Muscle layer of duodenum (tissue), 2 donors: ENCODE results near the gene CBX5.

Experiments used
- H3K27ac ChIP-seq: one replicate; pipeline ENCODE4 v1.7.0; 2013; ENCODE audit warnings: mild to moderate bottlenecking, low read length
- H3K27me3 ChIP-seq: one replicate; pipeline ENCODE4 v1.7.0; 2013; ENCODE audit warnings: low read depth, mild to moderate bottlenecking, control low read depth, low read length
- H3K36me3 ChIP-seq, 2 donors: one replicate each; pipeline ENCODE4 v1.7.0; 2013; ENCODE audit warnings: low read length in 2 of 2, control low read depth in 1 of 2, mild to moderate bottlenecking in 1 of 2; ENCODE audit not compliant: insufficient read depth in 2 of 2, control insufficient read depth in 1 of 2
- H3K4me1 ChIP-seq, 2 donors: one replicate each; pipeline ENCODE4 v1.7.0; 2013; ENCODE audit warnings: low read length in 2 of 2, mild to moderate bottlenecking in 2 of 2, control low read depth in 1 of 2, moderate library complexity in 1 of 2; ENCODE audit not compliant: insufficient read depth in 2 of 2, control insufficient read depth in 1 of 2
- H3K4me3 ChIP-seq, 2 donors: one replicate each; pipeline ENCODE4 v1.7.0; 2013; ENCODE audit warnings: low read length in 2 of 2, low read depth in 1 of 2, mild to moderate bottlenecking in 1 of 2
- H3K9me3 ChIP-seq, 2 donors: one replicate each; pipeline ENCODE4 v1.7.0; 2013; ENCODE audit warnings: low read length in 2 of 2, control low read depth in 1 of 2, mild to moderate bottlenecking in 1 of 2; ENCODE audit not compliant: control insufficient read depth in 1 of 2
- donor health status: healthy.

The CBX5 gene

GRCh38 chr12:54258201-54258681 lies 21.7 kb downstream of the CBX5 start:
- H3K27me3 ChIP-seq = no peaks in the 10 kb centered on the region
- peak overlapping the region; percentile 84 for H3K27ac ChIP-seq
- no peaks in the 10 kb centered on the region for H3K9me3 ChIP-seq
- peaks cover 8 to 18% of the 10 kb centered on the region in 2 donors for H3K4me1 ChIP-seq
- peaks cover 15 to 38% of the 10 kb centered on the region in 2 donors for H3K36me3 ChIP-seq
- no peak overlapping the region for H3K4me3 ChIP-seq

GRCh38 chr12:54257332-54257731 lies 22.6 kb downstream of the CBX5 start:
- Histone ChIP-seq H3K4me3 (no peak overlapping the region), H3K36me3 (peaks cover 15 to 38% of the 10 kb centered on the region in 2 donors), H3K4me1 (peaks cover 8 to 18% of the 10 kb centered on the region in 2 donors), H3K27ac (no peak overlapping the region), H3K9me3 (no peaks in the 10 kb centered on the region), H3K27me3 (no peaks in the 10 kb centered on the region)

- Histone ChIP-seq H3K36me3 (peaks cover 15 to 36% of the 10 kb centered on the region in 2 donors), H3K4me3 (no peak overlapping the region), H3K27ac (no peak overlapping the region), H3K9me3 (no peaks in the 10 kb centered on the region), H3K4me1 (peaks cover under 1 to 5% of the 10 kb centered on the region in 2 donors), H3K27me3 (no peaks in the 10 kb centered on the region)
Observed at GRCh38 chr12:54253240-54253639, 26.7 kb downstream of the CBX5 start.

GRCh38 chr12:54251667-54252284 lies 28.1 kb downstream of the CBX5 start:
- peaks cover 10 to 34% of the 10 kb centered on the region in 2 donors for H3K36me3 ChIP-seq

GRCh38 chr12:54249489-54249888 lies 30.4 kb downstream of the CBX5 start:
- no peak overlapping the region for H3K4me3 ChIP-seq
- no peaks in the 10 kb centered on the region for H3K9me3 ChIP-seq
- peaks cover 3 to 21% of the 10 kb centered on the region in 2 donors for H3K36me3 ChIP-seq
- no peaks in the 10 kb centered on the region for H3K27me3 ChIP-seq
- H3K4me1 ChIP-seq = peaks cover 0 to 12% of the 10 kb centered on the region in 2 donors
- H3K27ac ChIP-seq = no peak overlapping the region

More at GRCh38 chr12:54251667-54252284, 28.1 kb downstream of the CBX5 start:
- no peaks in the 10 kb centered on the region for H3K27me3 ChIP-seq
- H3K4me3 ChIP-seq = no peak overlapping the region
- H3K9me3 ChIP-seq = no peaks in the 10 kb centered on the region
- no peak overlapping the region for H3K27ac ChIP-seq
- H3K4me1 ChIP-seq = peaks cover 0 to 5% of the 10 kb centered on the region in 2 donors

- Histone ChIP-seq H3K4me3 (no peak overlapping the region), H3K36me3 (peaks cover 12 to 20% of the 10 kb centered on the region in 2 donors), H3K9me3 (no peaks in the 10 kb centered on the region), H3K27me3 (no peaks in the 10 kb centered on the region), H3K27ac (no peak overlapping the region), H3K4me1 (peaks cover 0 to 12% of the 10 kb centered on the region in 2 donors)
Observed at GRCh38 chr12:54246011-54246641, 33.8 kb downstream of the CBX5 start.

GRCh38 chr12:54240971-54241588 lies 38.8 kb downstream of the CBX5 start:
- H3K27ac ChIP-seq = no peak overlapping the region
- no peaks in the 10 kb centered on the region for H3K9me3 ChIP-seq
- no peaks in the 10 kb centered on the region for H3K27me3 ChIP-seq
- H3K4me3 ChIP-seq = no peak overlapping the region
- H3K36me3 ChIP-seq = peaks cover 25 to 26% of the 10 kb centered on the region in 2 donors
- H3K4me1 ChIP-seq = peaks cover 0 to 2% of the 10 kb centered on the region in 2 donors

- no peak overlapping the region for H3K4me3 ChIP-seq
- H3K9me3 ChIP-seq = no peaks in the 10 kb centered on the region
- no peaks in the 10 kb centered on the region for H3K4me1 ChIP-seq
- H3K36me3 ChIP-seq = peaks cover 23 to 24% of the 10 kb centered on the region in 2 donors
- no peak overlapping the region for H3K27ac ChIP-seq
- H3K27me3 ChIP-seq = no peaks in the 10 kb centered on the region
Observed at GRCh38 chr12:54240129-54240528, 39.8 kb downstream of the CBX5 start.

- H3K4me1 ChIP-seq = no peaks in the 10 kb centered on the region
- H3K9me3 ChIP-seq = no peaks in the 10 kb centered on the region
- no peaks in the 10 kb centered on the region for H3K27me3 ChIP-seq
- no peak overlapping the region for H3K27ac ChIP-seq
- H3K4me3 ChIP-seq = no peak overlapping the region
- H3K36me3 ChIP-seq = peaks cover 23 to 24% of the 10 kb centered on the region in 2 donors
Observed at GRCh38 chr12:54239620-54240019, 40.3 kb downstream of the CBX5 start.

- H3K36me3 ChIP-seq = peaks cover 23 to 24% of the 10 kb centered on the region in 2 donors
- no peaks in the 10 kb centered on the region for H3K4me1 ChIP-seq
- H3K27me3 ChIP-seq = no peaks in the 10 kb centered on the region
- no peaks in the 10 kb centered on the region for H3K9me3 ChIP-seq
- no peak overlapping the region for H3K27ac ChIP-seq
- no peak overlapping the region for H3K4me3 ChIP-seq
Observed at GRCh38 chr12:54238531-54238930, 41.4 kb downstream of the CBX5 start.

GRCh38 chr12:54232790-54233189 lies 47.1 kb downstream of the CBX5 start:
- H3K27ac ChIP-seq = no peak overlapping the region
- H3K4me1 ChIP-seq = peaks cover 0 to 11% of the 10 kb centered on the region in 2 donors
- H3K4me3 ChIP-seq = no peak overlapping the region

More at GRCh38 chr12:54232790-54233189, 47.1 kb downstream of the CBX5 start:
- H3K36me3 ChIP-seq = peaks cover 0 to 10% of the 10 kb centered on the region in 2 donors
- no peaks in the 10 kb centered on the region for H3K9me3 ChIP-seq
- H3K27me3 ChIP-seq = no peaks in the 10 kb centered on the region
